Fibroblast of mammary gland (primary cell): ENCODE data around the gene MAP3K2.

ENCODE experiments used
- DNase-seq: peaks from one replicate; pipeline ENCODE4 v3.0.0-alpha.2; 2010; ENCODE audit warnings: low read depth
- H3K4me3 ChIP-seq: 2 replicates; pipeline ENCODE4 v1.5.1; 2011; ENCODE audit warnings: low read depth, mild to moderate bottlenecking, low read length, moderate library complexity; ENCODE audit not compliant: control insufficient read depth
- CTCF ChIP-seq: conservative IDR thresholded peaks from 2 replicates; pipeline ENCODE4 v1.5.1; 2011; ENCODE audit warnings: low read depth, low read length, inconsistent platforms; ENCODE audit not compliant: control insufficient read depth, insufficient read depth

MAP3K2 gene

GRCh38 chr2:127278959-127279358 is 108.8 kb downstream of the MAP3K2 start:
- no peak for TF ChIP-seq CTCF
- no peak for DNase-seq
- no peak overlapping the region for H3K4me3 ChIP-seq

- peak; percentile 35 for DNase-seq
- TF ChIP-seq CTCF, result no peak
- no peak overlapping the region for H3K4me3 ChIP-seq
Observed at GRCh38 chr2:127277028-127277427, 110.7 kb downstream of the MAP3K2 start.

- no peak for DNase-seq
- TF ChIP-seq CTCF, result no peak
- no peak overlapping the region for H3K4me3 ChIP-seq
Observed at GRCh38 chr2:127275789-127276188, 112.0 kb downstream of the MAP3K2 start.

- no peak for TF ChIP-seq CTCF
Observed at GRCh38 chr2:127275356-127275755, 112.4 kb downstream of the MAP3K2 start.

GRCh38 chr2:127270663-127271062 is 117.1 kb downstream of the MAP3K2 start:
- H3K4me3 ChIP-seq, result no peak overlapping the region
- no peak for DNase-seq
- no peak for TF ChIP-seq CTCF

More at GRCh38 chr2:127275356-127275755, 112.4 kb downstream of the MAP3K2 start:
- H3K4me3 ChIP-seq, result no peak overlapping the region
- no peak for DNase-seq

GRCh38 chr2:127261804-127262406 is 125.9 kb downstream of the MAP3K2 start:
- TF ChIP-seq CTCF, result no peak
- H3K4me3 ChIP-seq, result no peak overlapping the region
- DNase-seq, result peak; percentile 6

GRCh38 chr2:127259355-127259754 is 128.4 kb downstream of the MAP3K2 start:
- H3K4me3 ChIP-seq, result no peak overlapping the region
- TF ChIP-seq CTCF, result no peak
- no peak for DNase-seq
